GM19351 (cell line): ENCODE measurements around the gene FAXC.
"Not testable (repeated sequence)": the region's sequence is repeated elsewhere in the genome, so short reads cannot be mapped to it uniquely, and the experiment has no call there.

Experiments
- ATAC-seq: cut with Tn5 transposase; IDR thresholded peaks from one replicate; pipeline ENCODE4 v1.9.1; 2021; ENCODE audit warnings: mild to moderate bottlenecking, moderate library complexity; ENCODE audit not compliant: unreplicated experiment

FAXC gene

GRCh38 chr6:99289701-99290100 is 59.8 kb downstream of the FAXC start:
- no peak for ATAC-seq

DNA sequence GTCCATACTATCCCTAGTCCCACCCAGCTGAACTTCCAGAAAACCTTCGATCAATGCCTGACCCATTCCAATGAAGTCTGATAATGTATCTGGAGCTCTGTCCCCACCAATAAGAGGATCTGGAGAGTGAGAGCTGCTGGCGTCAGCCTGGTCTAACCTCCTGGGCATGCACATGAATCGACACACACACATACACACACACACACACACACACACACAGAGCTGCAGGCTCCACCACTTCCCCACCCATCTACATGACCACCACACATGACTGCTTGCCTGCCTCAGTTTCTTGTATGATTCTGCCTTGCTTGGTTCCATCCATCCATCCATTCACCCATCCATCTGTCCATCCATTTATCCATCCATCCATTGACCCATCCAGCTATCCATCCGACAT is 60.8 kb downstream of the FAXC start:
- no peak for ATAC-seq

DNA sequence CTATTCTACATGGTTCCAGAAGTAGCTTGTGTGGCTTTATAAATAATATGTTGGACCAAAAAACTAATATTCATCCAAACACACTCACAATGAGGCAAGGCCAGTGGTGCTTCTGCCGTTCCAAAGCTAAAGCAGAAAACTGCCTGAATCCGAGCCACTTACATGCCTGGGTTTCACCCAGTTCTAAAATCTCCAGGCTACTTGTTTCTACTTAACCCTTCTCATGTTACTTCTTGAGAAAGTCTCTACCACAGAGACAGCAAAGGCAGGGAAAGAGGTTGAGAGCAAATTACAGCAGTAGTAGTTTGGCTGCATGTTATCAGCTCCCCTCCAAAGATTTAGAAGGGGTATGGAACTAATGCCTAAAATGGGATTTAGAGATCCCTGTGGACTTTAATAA is 62.0 kb downstream of the FAXC start:
- no peak for ATAC-seq

DNA sequence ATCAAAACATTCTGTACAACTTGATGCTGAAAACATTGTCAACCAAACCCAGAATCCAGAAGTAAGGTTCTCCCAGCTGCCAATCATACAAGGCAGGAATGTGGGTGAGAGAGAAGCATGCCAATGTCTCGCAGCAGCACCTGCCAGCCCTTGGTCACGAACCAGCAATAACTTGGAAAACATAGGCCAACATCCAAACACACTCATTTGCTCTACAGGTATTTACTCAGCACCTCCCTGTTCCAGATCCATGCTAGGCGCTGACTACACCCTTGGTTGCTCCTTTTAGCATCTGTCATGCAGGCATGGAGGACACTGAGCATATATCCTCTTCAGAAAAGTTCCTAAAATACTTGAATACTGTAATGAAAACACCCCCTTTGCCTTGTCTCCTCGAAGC is 63.6 kb downstream of the FAXC start:
- ATAC-seq: no peak

DNA sequence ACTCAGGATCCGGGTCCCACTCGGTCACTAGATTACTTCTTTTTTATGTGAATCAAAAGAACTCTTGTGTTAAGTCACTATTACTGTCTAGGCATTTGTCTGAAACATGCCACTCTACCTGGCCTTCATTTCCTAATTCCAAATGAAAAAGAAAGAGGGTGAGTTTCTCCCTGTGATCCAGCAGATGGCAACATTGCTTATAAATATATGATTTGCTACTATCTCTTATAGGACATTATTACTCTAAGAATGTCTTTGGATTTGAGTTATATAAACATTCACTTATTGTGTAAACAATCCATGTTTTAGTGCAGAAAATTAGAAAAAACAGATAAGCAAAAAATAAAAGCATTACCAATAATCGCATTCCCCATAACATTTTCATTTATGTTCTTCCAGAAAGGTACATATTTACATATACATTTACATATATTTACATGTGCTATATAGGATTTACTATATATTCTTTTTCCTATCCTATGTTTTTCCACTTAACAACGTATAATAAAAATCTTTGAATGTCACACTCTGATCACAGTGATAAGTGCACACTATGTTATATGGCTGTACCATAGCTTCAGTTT is 66.9 kb downstream of the FAXC start:
- peak; percentile 65 for ATAC-seq

DNA sequence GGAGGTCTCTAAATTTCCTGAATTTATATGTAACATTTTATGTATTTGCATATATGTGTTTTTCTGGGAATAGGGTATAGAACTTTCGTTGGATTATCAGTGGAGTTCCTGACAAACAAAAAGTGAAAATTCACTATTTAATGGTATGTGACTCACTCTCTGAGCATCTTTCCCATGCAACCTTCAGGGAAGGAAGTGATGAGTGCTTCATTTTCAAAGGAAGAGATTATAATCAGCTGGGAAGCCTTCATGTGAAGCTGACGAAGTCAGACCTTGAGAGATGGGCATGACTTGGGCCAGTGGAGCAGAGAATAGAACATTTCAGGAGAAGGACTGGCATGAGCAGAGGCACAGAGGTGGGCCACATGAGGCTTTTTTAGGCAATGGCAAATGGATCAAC is 72.7 kb downstream of the FAXC start:
- no peak for ATAC-seq

- ATAC-seq: no peak
Measured at GRCh38 chr6:99270826-99271225, 78.6 kb downstream of the FAXC start.

DNA sequence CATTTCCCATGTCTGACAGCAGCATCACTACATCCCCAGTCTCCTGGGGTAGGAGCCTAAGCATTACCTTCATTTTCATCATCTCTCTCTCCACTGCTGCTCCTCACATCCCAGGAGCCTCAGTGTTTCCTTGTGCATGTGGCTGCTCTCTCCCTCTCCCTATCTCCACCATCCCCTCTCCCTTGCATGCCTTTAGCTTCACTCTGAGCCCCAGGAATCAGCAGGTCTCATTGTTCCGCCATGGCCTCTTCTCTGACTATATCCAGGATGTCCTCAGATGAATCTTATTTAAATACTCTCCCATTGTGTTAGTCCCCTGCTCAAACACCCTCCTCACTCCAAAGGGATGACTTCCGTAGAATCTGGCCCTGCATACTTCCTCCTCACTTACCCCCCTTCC is 79.4 kb downstream of the FAXC start:
- no peak for ATAC-seq

GRCh38 chr6:99269207-99269606 is 80.3 kb downstream of the FAXC start:
- no peak for ATAC-seq

DNA sequence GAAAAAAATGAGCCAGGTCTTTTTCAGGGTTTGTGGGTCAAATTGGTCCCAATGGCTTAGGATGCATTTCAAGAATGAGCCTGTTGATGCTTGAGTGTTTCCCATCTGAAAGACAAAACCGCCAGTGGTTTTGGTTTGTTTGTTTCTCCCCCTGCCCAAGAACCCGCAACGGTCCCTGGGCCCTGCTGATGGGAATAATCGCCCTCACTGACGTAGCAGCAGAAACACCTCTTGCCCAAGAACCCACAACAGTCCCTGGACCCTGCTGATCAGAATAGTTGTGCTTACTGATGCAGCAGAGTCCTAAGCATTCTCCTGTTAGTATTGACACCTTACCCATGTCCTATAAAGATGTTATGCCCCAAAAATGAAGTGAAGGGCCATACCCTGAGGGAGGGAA is 82.5 kb downstream of the FAXC start:
- not testable (repeated sequence) for ATAC-seq

DNA sequence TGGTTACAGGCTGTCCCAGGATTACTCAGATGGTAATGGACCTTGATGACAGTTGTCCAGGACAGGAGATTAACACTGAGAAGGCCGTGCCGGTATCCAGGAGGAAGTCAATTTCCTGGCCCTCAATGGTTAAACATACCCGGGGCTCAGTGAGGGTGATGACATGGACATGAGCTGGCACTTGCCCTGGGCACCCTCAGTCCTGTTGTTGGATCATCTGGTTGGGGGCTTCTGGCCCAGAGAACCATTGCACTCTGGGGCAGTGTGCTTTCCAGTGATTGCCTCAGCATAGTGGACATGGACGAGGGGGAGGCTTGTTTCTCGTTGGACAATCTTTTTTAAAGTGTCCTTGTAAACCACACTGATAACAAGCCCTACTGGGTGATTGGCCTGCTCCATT is 84.0 kb downstream of the FAXC start:
- not testable (repeated sequence) for ATAC-seq

- no peak for ATAC-seq
Measured at GRCh38 chr6:99254616-99255550, 94.6 kb downstream of the FAXC start.

- no peak for ATAC-seq
Measured at GRCh38 chr6:99253271-99253670, 96.2 kb downstream of the FAXC start.

DNA sequence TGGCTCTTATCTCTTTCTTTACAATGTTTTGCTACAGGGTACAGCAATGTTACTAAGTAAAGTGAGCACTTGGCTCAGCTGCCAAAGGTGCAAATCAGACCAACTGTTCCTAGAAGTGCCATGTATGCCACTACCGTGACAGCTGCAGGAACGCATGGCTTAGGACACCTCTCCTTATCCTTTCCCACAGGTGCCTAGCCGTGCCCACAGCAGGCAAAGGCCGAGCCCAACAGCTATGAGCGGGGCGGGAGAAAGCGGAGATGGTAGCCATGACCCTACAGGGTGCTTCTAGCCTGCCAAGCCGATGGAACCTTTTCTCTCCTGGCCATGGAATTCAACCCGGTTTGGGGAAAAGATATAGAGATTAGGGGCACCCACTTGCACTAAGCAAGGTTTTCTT is 97.1 kb downstream of the FAXC start:
- no peak for ATAC-seq

GRCh38 chr6:99250476-99250875 is 99.0 kb downstream of the FAXC start:
- no peak for ATAC-seq

- no peak for ATAC-seq
Measured at GRCh38 chr6:99246602-99247001, 102.9 kb downstream of the FAXC start.

DNA sequence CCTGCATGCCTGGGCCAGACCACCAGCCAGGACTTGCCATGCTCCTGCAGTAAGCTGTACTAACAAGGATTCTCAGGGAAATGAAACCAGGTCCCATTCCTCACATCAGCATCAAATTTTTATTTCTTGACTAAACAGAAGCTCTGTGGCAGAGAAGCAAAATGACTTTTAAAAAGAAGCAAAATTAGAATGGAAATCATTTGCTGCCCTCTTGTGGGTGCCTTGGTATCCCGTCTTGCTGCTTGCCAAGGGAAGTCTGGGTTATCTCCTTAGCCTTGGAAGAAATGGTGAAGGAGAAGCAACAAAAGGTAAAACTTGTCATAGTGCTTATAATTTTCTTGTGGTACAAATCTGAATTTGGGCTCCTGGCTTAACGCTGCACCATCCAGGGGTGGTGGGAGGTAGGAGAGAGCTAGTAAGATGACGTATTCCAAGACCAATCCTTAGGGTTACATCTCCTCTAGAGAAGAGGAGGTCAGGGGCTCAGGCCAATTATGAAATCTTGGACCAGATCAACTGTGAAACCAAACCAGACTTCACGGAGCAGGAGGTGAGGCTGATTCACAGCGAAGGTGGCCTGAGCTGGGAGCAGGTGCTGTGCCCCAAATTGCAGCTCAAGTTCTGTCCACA is 107.5 kb downstream of the FAXC start:
- ATAC-seq: no peak

DNA sequence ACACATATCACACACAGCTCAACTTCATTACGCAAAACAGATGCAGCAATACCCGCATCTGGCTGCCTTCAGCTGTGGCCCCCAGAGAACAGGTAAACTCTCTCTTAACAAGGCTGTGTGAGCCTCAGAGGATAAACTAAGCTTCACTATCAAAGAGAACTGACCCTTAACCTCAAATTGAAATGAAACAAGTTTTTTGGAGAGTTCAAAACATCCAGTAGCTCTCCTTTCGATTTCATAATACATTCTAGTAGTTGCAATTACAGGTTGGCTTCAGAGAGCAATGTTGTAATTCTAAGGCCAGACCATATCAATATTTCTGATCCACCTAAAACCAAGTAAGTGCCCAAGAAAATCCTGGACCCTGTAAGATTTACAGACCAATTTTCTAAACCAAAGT is 113.5 kb downstream of the FAXC start:
- ATAC-seq: no peak

GRCh38 chr6:99233219-99233618 is 116.3 kb downstream of the FAXC start:
- no peak for ATAC-seq

- ATAC-seq: no peak
Measured at GRCh38 chr6:99232056-99232455, 117.4 kb downstream of the FAXC start.

DNA sequence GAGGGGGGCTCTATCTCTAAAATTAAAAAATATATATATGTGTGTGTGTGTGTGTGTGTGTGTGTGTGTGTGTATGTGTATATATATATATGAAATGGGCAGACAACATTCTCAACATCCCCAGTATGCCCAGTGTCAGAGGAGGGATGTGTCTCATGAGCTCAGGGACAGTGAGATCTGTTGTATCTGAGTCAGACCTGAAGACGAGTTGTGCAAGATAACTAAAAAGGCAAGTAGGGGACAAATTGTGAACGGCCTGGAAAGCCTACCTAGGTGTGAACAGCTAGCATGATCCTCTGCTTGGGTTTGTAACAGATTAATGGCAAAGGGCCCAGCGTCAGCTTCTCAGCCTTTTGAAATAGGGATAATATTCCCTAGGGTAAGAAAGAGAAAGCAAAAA is 124.3 kb downstream of the FAXC start:
- no peak for ATAC-seq
